Stimulated activated CD4-positive, alpha-beta T cell treated with anti-CD3 and anti-CD28 coated beads, Interleukin-1b, Interleukin-23, amount 100 ng/mL, for 24 hours (primary cell): ENCODE data around the gene PILRA.
"Not testable (repeated sequence)": the region's sequence is repeated elsewhere in the genome, so short reads cannot be mapped to it uniquely, and the experiment has no call there.

Experiments
- DNase-seq, 4 experiments: peaks; one replicate each; pipeline ENCODE4 v3.0.0-alpha.2; 2020; ENCODE audit warnings: low read depth in 4 of 4, low spot score in 1 of 4

Gene PILRA

DNA sequence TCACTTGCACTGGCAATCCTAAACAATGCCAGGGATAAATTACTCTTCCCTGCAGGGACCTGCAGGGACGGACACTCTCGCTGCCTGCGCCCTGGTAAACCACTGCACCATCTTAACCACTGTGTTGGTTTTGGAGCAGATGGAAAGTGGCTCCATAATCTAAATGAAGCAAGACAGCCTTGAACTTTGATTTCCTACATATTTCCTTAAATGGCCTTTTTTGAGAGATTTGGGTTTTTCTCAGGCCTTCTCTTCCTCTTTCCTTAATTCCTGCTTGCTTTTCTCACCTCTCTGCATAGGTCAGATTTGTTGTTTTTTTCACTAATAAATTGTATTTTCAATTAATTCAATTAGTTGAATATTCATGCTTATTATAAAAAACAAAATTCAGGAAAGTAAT, 2.8 kb downstream of the PILRA start:
- no peak for DNase-seq

DNA sequence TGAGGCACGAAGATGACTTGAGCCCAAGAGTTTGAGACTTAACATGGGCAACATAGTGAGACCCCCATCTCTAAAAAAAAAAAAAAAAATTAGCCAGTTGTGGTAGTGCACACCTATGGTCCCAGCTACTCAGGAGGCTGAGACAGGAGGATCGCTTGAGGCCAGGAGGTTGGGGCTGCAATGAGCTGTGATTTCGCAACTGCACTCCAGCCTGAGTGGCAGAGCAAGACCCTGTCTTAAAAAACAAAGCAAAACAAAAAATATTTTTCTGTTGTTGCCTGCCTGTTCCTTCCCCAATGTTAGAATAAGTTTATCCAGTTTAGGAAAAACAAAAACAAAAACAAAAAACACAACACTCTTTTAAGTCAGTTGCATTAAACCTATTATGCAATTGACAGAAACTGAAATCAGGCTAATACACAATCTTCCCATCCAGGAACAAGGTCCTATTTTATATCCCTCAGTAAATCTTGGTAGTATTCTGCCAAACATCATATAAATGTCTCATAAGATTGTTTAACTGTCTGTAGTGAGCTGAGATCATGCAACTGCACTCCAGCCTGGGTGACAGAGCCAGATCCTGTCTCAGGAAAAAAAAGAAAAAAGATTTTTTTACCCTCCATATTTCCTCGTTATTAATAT, 4.9 kb downstream of the PILRA start:
- no peak for DNase-seq

DNA sequence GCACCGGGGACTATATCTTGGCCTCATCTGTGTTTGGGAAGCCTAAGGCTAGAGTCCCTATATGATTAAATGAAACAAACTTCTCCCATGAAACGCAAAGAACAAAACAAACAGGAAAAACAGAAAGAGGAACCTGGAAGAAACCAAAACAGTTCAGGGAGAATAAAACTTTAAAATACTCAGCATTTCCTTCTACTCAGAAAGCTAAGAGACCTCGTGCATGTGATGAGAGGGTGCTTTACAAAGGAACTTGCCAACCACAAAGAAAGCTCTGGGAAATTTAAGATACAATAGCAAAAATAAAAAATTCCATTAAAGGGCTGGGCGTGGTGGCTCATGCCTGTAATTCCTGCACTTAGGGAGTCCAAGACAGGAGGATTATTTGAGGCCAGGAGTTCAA, 6.9 kb downstream of the PILRA start:
- DNase-seq, result no peak

DNA sequence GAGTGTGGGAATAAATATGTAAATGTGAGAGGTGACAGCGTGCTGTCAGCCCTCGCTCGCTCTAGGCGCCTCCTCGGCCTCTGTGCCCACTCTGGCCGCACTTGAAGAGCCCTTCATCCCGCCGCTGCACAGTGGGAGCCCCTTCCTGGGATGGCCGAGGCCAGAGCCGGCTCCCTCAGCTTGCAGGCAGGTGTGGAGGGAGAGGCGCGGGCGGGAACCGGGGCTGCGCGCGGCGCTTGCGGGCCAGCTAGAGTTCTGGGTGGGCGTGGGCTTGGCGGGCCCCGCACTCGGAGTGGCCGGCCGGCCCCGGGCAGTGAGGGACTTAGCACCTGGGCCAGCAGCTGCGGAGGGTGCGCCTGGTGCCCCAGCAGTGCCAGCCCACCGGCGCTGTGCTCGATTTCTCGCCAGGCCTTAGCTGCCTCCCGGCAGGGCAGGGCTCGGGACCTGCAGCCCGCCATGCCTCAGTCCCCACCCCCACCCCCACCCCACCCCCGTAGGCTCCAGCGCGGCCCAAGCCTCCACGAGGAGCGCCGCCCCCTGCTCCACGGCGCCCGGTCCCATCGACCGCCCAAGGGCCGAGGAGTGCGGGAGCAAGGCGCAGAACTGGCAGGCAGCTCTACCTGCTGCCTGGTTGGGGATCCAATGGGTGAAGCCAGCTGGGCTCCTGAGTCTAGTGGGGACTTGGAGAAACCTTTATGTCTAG, 8.4 kb downstream of the PILRA start:
- not testable (repeated sequence) for DNase-seq

DNA sequence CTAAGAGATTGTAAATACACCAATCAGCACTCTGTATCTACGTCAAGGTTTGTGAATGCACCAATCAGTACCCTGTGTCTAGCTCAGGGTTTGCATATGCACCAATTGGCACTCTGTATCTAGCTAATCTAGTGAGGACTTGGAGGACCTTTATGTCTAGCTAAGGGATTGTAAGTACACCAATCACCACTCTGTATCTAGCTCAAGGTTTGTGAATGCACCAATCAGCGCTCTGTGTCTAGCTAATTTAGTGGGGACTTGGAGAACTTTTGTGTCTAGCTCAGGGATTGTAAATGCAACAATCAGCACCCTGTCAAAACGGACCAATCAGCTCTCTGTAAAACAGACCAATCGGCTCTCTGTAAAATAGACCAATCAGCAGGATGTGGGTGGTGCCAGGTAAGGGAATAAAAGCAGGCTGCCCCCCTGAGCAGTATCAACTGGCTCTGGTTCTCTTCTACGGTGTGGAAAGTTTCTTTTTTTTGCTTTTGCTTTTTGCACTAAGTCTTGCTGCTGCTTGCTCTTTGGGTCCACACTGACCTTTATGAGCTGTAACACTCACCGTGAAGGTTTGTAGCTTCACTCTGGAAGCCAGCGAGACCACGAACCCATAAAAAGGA, 9.1 kb downstream of the PILRA start:
- DNase-seq, result not testable (repeated sequence)

GRCh38 chr7:100384628-100385294, 11.5 kb downstream of the PILRA start:
- no peak for DNase-seq

DNA sequence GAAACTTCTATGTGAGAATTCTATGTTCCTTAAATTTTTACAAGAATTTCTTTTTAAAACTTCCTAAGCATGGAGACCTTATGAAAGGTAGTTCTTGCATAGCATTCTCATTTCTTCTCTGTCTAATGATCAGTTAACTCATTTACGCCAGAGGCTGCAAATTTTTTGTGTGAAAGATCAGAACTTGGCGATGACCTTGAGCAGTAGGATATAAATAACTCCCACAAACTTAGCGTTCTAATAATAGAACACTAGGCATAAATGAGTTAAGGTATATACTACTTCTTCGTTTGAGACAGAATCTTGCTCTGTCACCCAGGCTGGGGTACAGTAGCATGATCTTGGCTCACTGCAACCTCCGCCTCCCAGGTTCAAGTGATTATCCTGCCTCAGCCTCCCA, 13.7 kb downstream of the PILRA start:
- DNase-seq, result no peak

GRCh38 chr7:100387695-100388094, 14.4 kb downstream of the PILRA start:
- DNase-seq, result no peak

DNA sequence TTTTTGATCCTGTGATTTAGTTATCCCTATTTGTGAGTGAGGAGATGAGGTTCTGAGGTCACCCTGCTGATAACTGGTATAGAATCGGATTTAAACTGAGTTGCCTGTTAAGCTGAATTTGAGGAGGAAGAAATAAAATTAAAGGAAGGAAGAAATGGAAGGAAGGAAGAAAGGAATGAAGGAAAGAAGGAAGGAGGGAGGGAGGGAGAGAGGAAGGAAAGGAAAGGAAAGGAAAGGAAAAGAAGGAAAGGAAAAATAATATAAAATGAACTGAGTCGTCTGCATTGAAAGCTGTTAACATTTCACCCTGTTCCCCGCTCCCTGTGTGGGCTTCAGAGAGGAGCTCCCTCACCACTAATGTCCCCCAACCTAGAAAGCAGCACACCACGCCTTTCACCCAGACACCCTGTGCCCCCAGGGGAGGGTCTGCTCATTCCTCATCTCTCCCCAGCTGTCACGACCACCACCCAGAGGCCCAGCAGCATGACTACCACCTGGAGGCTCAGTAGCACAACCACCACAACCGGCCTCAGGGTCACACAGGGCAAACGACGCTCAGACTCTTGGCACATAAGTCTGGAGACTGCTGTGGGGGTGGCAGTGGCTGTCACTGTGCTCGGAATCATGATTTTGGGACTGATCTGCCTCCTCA, 16.3 kb downstream of the PILRA start:
- no peak for DNase-seq

- no peak for DNase-seq
Observed at GRCh38 chr7:100390286-100391009, 17.2 kb downstream of the PILRA start.

DNA sequence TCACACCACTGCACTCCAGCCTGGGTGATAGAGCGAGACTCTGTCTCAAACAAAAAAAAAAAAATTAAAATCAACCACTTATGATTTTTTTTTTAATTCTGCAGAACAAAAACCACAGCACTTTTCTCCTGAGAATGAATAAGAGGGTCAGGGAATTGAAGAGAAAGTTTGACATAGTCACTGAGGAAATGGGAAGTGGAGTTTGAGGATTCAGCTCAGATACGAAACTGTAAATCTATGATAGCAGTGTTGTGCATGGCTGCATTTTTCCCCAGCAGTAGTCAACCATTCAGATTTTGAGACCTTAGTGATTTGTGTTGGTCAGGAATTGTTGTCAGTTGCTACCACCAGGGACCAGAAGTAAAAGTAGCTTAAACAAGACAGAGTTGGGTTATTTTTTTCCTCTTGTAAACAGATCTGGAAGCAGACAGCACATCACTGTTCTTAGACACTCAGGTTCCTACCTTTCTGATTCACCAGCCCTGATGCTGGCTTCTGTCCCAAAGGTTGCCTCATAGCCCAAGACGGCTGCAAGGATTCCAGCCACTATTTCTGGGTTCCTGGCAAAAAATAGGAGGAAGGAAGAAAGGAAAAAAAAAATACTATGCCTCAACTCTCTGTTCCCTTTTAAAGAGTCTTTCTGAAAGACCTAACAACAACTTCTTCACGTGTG, 20.1 kb downstream of the PILRA start:
- no peak for DNase-seq

DNA sequence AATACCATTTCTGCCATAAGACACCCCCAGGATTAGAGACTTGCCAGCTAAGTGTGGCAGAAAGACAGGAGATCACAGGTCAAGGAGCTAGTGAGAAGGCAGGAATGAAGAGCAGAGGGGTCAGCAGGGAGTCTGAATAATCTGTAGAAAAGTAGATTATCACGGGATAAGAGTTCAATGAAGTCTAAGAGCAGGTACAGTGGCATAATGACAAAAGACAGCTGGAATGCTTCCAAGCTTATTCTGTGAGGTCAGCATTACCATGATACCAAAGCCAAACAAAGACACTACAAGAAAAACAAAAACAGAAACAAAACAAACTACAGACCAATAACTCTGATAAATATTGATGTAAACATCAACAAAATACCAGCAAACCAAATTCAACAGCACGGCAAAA, 20.8 kb downstream of the PILRA start:
- no peak for DNase-seq

GRCh38 chr7:100396421-100396982, 23.2 kb downstream of the PILRA start:
- peak in 3 of 4 experiments; percentile 24 to 44 (median 30) for DNase-seq

- no peak for DNase-seq
Observed at GRCh38 chr7:100397315-100398081, 24.2 kb downstream of the PILRA start.

DNA sequence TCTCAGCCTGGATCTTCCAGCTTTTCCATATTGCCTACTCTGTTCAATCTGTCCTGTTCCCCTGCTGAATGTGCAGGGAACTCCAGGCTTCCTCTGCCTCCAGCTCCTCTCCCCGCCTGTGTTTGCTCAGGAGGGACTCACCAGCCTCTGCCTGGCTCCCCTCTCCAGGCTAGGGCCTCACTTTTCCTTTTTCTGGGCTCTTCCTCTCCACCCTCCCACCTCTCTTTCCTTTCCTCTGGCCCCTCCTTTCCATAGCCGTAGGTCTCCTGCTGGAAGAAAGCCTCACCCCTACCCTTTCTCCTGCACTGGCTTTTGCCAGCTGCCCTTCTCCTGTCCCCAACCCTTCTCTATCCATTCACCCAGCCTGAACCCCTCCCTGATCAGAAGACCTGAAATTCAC, 25.0 kb downstream of the PILRA start:
- DNase-seq, result no peak

- DNase-seq, result no peak
Observed at GRCh38 chr7:100400041-100400440, 26.8 kb downstream of the PILRA start.

DNA sequence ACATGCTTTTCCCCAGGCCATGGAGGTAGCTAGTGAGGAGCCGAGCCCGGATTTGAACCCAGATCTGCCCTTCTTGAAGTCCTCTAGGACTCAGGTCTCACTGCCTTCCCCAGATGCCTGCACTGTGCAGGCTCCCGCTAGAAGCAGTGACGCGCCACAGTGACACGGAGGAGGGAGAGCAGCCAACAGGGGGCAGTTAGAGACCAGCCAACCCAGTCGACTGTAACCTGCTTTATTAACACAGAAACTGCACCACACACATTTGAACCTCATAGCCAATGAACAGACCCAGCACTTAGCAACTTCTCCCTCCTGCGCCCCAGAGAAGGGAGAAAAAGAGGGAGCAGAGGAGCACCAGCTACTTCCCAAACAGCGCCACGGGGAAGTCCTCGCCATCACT, 27.4 kb downstream of the PILRA start:
- no peak for DNase-seq

- DNase-seq, result no peak
Observed at GRCh38 chr7:100401811-100402210, 28.5 kb downstream of the PILRA start.

DNA sequence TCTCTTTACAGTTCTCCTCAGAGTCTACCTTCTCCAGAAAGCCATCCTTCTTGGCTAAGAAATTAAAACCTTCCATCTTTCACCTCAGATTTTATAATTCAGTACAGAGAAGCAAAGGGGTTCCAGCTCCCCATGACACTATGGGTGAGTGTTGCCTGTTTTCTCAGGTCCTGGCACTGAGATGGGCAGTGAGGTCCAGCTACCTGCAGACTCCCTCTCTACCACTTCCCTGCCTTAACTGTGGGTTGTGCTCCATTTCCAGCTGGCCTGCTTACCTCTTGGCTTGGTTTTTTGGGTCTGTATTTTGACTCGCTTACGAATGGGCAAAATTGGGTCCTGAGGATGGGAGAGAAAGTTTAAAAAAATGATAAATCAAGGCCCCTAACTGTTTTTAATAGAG, 29.0 kb downstream of the PILRA start:
- no peak for DNase-seq
